Heart right ventricle (tissue), 16 donors: Measurements from ENCODE around the gene TTC7B. TPM values are rescaled to one million over a fixed set of nuclear protein-coding genes. Genes with fewer than 3 reads are reported as not detected.

Experiments used
- ATAC-seq, 8 donors: fragments of 200-7000 bp; cut with Tn5 transposase; one replicate each; pipeline ENCODE4 v1.9.1; 2020; ENCODE audit warnings: mild to moderate bottlenecking in 8 of 8, moderate library complexity in 8 of 8, moderate number of reproducible peaks in 1 of 8
- DNase-seq, 2 donors: peaks; one replicate each; pipeline ENCODE4 v3.0.0-alpha.2; 2020
- H3K27ac ChIP-seq, 10 donors: fragments of 200-600 bp; sonication (generic) in 2 of 10; one replicate each; pipeline versions ENCODE4 v1.5.0 to v1.8.0; 2020 to 2022; ENCODE audit warnings: mild to moderate bottlenecking in 3 of 10
- H3K27me3 ChIP-seq, 7 donors: fragments of 200-600 bp; one replicate each; pipeline ENCODE4 v1.8.0; 2021 to 2022; ENCODE audit warnings: mild to moderate bottlenecking in 2 of 7
- H3K36me3 ChIP-seq, 9 donors: fragments of 200-600 bp; sonication (generic) in 1 of 9; one replicate each; pipeline versions ENCODE4 v1.5.0 to v1.8.0; 2020 to 2022; ENCODE audit warnings: mild to moderate bottlenecking in 2 of 9
- H3K4me1 ChIP-seq, 9 donors: fragments of 200-600 bp; sonication (generic) in 1 of 9; one replicate each; pipeline versions ENCODE4 v1.5.0 to v1.8.0; 2020 to 2022; ENCODE audit warnings: mild to moderate bottlenecking in 4 of 9
- H3K4me3 ChIP-seq, 10 donors: fragments of 200-600 bp; sonication (generic) in 2 of 10; one replicate each; pipeline versions ENCODE4 v1.5.0 to v1.8.0; 2020 to 2022; ENCODE audit warnings: mild to moderate bottlenecking in 7 of 10, moderate library complexity in 2 of 10
- H3K9me3 ChIP-seq, 11 donors: fragments of 200-600 bp in 10 of 11; sonication (generic) in 2 of 11; one replicate each; pipeline versions ENCODE4 v1.5.0 to v1.8.0; 2013 to 2022; ENCODE audit warnings: mild to moderate bottlenecking in 2 of 11, control low read depth in 1 of 11, moderate library complexity in 1 of 11
- WGBS, 2 donors: extraction: QIAGEN DNeasy Blood & Tissue Kit; methylation state at CpG; one replicate each; pipeline ENCODE4 v1.1.7; 2013; ENCODE audit warnings: inconsistent platforms in 1 of 2; 5-methylcytosine and 5-hydroxymethylcytosine counted together
- intact Hi-C, 10 donors: fragments of 100-400 bp; cut with DNase I; formaldehyde crosslinking; loops; one replicate each; pipeline versions ENCODE4 v1.11.1 to v1.14.2; 2022
- polyA plus RNA-seq, 2 donors: library from polyadenylated mRNA; stranded (reverse); fragments of 200-250 nt; gene quantifications; one replicate each; pipeline ENCODE4 v1.2.3, GENCODE V29; 2013
- total RNA-seq, 10 donors: library from RNA; stranded (reverse); fragmentation: NEBNext Ultra II Directional in 3 of 10; extraction: Animal tissue kit (Norgen Biotek cat#: 25700) in 3 of 10; gene quantifications; one replicate each; pipeline versions ENCODE4 v1.2.1 to v1.2.4, GENCODE V29; 2021 to 2023
- TF ChIP-seq, protein P1 (sequence below), 9 donors: fragments of 200-600 bp; sonication (generic) in 2 of 9; IDR thresholded peaks; one replicate each; pipeline versions ENCODE4 v1.5.0 to v1.8.0; 2021 to 2022; ENCODE audit warnings: antibody characterized with exemption in 9 of 9, mild to moderate bottlenecking in 5 of 9, moderate library complexity in 1 of 9
- donor health status: Arrhythmogenic right ventricular cardiomyopathy.
- donor health status: ischemic (EF 13 %, LVEDD 7.1; RV severe dilation, severe dysfunction).
- donor health status: healthy with polysubstance abuse.
- donor health status: DM: no; HTN: yes; CAD: no.
- donor health status: DM: no; HTN: no; CAD: no.
- donor health status: ischemic (EF 25% LVEDD 6.9; RV normal size, moderate dysfunction).
- donor health status: ischemic (EF 25% LVEDD 5.7; RV mildly dilated, moderate dysfunction).
- donor health status: healthy.
- donor health status: DM: yes; HTN: yes; CAD: no.
- donor health status: Ischemic cardiomyopathy.
- donor health status: ischemic (EF 35%, LVEDD 5.7; RV mildly dilated, moderate dysfunction).
- donor health status: nonischemic (EF 11% LVEDD 7.7; RV severe dilation, severe dysfunction).
- donor health status: DM: yes; HTN: yes; CAD: no.
- donor health status: PGD.
- donor health status: ischemic (EF 29% LVEDD 5.4; RV normal size, mild dysfunction).
- donor health status: nonischemic (EF 23%, LVEDD 6.1; RV moderate dilation, normal function).

Gene TTC7B
- total and polyA plus RNA-seq, 12 donors, result 23.0 to 79.4 (median 65.5) TPM

- no peak for DNase-seq
- no peaks in the 10 kb centered on the region for H3K9me3 ChIP-seq
- WGBS, 2 donors, result 93% methylated on average over 17 of the region's 17 CpGs
Measured at GRCh38 chr14:90552465-90553297, 263.5 kb downstream of the TTC7B start.

DNA sequence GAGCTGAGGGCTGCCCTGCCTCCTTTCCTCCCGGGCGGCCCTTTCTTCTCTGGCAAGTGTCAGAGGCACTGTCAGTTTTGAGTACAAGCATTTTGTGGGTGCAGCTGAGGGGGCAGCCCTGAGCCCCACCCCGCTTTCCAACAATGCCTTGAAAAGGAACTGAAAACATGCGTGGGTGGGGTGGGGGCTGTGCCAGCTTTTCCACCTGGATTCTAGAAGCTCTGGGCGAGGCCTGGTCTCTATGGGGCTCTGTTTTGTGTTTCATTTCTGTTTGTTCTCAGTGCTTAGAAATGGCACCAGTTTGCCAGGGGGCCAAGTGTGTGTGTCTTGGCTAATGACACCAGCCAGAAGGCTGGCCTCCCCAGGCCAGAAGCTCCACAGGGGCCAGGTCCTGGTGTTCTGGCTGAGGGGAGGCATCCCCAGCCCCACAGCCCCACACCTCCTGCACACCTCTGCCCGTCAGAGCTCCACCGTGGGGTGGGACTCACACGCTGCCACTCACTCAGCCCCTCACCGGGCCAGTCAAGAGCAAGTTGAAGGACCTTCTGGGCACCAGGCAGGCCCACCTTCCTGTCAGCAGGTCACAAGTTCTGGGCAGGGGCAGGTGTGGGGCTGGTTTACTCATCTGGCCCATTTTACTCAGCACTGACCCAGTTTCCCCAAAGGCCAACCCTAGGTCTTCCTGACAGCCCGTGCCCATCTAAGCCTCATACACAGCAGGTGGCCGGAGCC is 264.3 kb downstream of the TTC7B start:
- DNase-seq (no peak), ATAC-seq (peak in 1 of 8 donors; percentile 6)
- Histone ChIP-seq H3K27me3 (no peaks in the 10 kb centered on the region), H3K4me3 (no peak overlapping the region), H3K9me3 (no peaks in the 10 kb centered on the region), H3K27ac (peak overlapping the region in 2 of 10 donors; percentile 2 to 22), H3K36me3 (peaks cover 0 to 4% (median 0%) of the 10 kb centered on the region in 9 donors), H3K4me1 (peaks cover 0 to 44% (median 28%) of the 10 kb centered on the region in 9 donors)
- TF ChIP-seq, protein P1, sequence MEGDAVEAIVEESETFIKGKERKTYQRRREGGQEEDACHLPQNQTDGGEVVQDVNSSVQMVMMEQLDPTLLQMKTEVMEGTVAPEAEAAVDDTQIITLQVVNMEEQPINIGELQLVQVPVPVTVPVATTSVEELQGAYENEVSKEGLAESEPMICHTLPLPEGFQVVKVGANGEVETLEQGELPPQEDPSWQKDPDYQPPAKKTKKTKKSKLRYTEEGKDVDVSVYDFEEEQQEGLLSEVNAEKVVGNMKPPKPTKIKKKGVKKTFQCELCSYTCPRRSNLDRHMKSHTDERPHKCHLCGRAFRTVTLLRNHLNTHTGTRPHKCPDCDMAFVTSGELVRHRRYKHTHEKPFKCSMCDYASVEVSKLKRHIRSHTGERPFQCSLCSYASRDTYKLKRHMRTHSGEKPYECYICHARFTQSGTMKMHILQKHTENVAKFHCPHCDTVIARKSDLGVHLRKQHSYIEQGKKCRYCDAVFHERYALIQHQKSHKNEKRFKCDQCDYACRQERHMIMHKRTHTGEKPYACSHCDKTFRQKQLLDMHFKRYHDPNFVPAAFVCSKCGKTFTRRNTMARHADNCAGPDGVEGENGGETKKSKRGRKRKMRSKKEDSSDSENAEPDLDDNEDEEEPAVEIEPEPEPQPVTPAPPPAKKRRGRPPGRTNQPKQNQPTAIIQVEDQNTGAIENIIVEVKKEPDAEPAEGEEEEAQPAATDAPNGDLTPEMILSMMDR (IDR thresholded peaks at IDR 0.05), result no peak
- 79 to 80% methylated on average over 11 of the region's 11 CpGs for WGBS, 2 donors
- intact Hi-C loops, result no loop called here

More at GRCh38 chr14:90552465-90553297, 263.5 kb downstream of the TTC7B start:
- no peak for ATAC-seq
- no peak overlapping the region for H3K4me3 ChIP-seq
- peaks cover 0 to 41% (median 25%) of the 10 kb centered on the region in 9 donors for H3K4me1 ChIP-seq
- H3K27me3 ChIP-seq, result no peaks in the 10 kb centered on the region
- H3K27ac ChIP-seq, result no peak overlapping the region
- TF ChIP-seq, protein P1 (IDR thresholded peaks at IDR 0.05), result no peak
- H3K36me3 ChIP-seq, result peaks cover 0 to 4% (median 0%) of the 10 kb centered on the region in 9 donors
- intact Hi-C loops, result no loop called here

DNA sequence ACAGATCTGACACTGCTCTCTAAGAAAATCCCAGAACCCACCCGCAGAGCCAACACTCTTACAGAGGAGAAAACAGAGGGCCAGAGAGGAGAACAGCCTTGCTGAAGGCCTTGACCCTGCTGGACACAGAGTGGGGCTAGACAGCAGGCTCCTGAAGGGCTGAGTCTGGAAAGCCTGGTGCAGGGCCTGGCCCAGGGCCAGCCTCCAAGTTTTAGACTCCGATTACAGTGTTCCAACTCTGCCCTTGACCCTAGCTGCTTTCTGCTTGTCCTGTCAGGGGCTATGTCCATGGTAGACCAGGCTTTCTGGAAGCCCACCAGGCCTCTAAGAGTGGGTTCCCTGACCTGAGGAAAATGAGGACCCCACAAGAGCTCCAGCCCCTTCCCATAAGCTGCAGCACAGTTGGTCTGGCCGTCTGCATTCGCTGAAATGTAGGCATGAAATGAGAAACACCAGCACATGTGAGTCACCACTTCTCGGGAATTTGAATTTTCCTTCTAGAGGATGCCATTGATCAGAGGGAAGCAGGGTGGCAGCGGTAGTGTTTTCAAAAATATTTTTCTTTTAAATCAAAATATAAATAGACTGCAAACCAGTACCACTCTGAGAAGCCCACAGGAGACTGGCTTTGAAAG is 265.0 kb downstream of the TTC7B start:
- Histone ChIP-seq H3K9me3 (no peaks in the 10 kb centered on the region), H3K36me3 (peaks cover 0 to 4% (median 0%) of the 10 kb centered on the region in 9 donors), H3K27me3 (no peaks in the 10 kb centered on the region), H3K4me1 (peaks cover 3 to 44% (median 30%) of the 10 kb centered on the region in 9 donors), H3K4me3 (no peak overlapping the region), H3K27ac (peak overlapping the region in 2 of 10 donors; percentile 2 to 22)
- TF ChIP-seq, protein P1 (IDR thresholded peaks at IDR 0.05), result no peak
- ATAC-seq (peak in 1 of 8 donors; percentile 34), DNase-seq (no peak)
- intact Hi-C loops, result no loop called here
- 83 to 86% methylated on average over 6 of the region's 6 CpGs for WGBS, 2 donors
